Erythroblast (primary cell): ENCODE results near the gene GBX1.

Source experiments
- GATA1 ChIP-seq: IDR thresholded peaks from 2 replicates; pipeline ENCODE4 v1.6.1; 2011; ENCODE audit warnings: low read depth, mild to moderate bottlenecking, control low read depth, low read length, moderate library complexity
- POLR2A ChIP-seq: IDR thresholded peaks from 2 replicates; pipeline ENCODE4 v1.6.1; 2011; ENCODE audit warnings: mild to moderate bottlenecking, low read length

- no peak for TF ChIP-seq POLR2A
- no peak for TF ChIP-seq GATA1
These were observed 40.3 kb upstream of the GBX1 start for GRCh38 chr7:151207804-151208203.
